ENCODE measurements around the gene GPR15LG.

DNA sequence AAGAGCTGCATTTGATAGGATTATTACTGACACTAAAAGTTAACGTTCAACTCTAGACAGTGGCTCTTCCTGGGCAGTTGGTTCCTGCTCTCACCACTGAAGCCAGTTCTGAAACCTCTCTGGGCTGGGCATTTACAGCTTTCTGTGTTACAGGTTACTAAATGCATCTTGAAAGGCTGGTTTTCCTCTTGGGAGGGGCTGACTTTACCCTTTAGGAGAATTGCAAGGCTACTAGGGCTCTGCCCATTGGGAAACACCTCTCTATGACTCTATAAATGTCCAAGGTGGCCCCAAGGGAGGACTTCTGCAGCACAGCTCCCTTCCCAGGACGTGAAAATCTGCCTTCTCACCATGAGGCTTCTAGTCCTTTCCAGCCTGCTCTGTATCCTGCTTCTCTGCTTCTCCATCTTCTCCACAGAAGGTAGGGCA, at the start of gene GPR15LG:
- TF ChIP-seq POLR2AphosphoS5 (IDR thresholded peaks at IDR 0.05; ENCODE audit: low read depth, low read length) = no peak
- no peak for TF ChIP-seq TAF1 (IDR thresholded peaks at IDR 0.05; ENCODE audit: borderline replicate concordance, low read depth, low read length)

Data from GM12892 (cell line).